Measurements from ENCODE around the gene TMEM30A.

Gene TMEM30A

DNA sequence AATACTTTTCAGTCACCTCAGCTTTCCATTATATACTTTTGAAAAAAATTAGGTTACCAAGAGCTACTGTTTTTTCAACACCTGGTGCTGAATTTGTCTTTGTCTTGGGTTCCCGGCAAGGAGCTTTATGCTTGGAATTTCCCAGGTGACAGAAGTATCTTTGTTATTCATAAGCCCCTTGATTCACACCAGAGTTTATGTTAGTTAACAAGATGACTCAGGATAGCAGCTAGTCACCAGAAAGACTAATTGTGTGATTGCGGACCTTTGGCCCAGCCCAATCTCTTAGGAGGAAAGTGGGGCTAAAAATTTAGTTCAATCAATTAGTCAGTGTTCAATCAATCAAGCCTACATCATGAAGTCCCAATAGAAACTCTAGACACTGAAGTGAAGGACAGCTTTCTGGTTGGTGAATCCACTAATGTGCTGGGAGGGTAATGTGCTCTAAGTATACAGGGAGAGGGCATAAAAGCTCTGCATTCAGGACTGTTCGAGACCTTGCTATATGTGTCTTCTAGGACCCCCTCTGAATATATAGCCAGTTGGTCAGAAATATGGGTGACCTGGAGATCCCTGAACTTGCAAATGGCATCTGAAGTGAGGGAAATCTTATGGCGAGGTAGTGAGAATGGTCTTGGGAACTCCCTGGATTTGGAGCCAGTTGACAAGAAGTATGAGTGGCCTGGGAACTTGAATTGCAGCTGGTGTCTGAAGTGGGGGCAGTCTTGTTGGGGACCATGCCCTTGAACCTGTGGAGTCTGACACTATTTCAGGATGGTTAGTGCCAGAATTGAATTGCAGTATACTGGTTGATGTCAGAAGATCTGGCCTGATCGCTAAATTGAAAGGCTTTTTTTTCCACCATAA, 16.2 kb downstream of the TMEM30A start:
- peak in 1 of 10 donors; percentile 35 for DNase-seq
- intact Hi-C loops (cut with DNase I): no loop called here

DNA sequence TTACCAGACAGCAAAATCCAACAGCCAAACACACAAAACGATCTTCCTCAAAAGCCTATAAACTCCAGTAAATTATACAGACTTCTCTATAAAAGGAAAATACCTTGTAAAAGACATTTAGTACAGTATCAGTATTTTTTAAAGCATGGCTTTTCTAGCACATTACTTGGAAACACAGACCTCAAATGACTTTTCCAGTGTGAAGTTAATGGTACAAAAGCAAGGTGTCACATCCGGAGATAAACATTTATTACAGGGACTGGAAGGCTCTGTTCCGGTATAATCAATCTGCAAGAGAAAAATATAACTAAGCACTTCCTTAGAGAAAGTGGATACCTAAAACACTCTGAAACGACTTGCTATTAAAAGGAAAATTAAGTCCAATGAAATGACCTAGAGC, 17.1 kb downstream of the TMEM30A start:
- DNase-seq: no peak
- intact Hi-C loops (cut with DNase I): no loop called here

DNA sequence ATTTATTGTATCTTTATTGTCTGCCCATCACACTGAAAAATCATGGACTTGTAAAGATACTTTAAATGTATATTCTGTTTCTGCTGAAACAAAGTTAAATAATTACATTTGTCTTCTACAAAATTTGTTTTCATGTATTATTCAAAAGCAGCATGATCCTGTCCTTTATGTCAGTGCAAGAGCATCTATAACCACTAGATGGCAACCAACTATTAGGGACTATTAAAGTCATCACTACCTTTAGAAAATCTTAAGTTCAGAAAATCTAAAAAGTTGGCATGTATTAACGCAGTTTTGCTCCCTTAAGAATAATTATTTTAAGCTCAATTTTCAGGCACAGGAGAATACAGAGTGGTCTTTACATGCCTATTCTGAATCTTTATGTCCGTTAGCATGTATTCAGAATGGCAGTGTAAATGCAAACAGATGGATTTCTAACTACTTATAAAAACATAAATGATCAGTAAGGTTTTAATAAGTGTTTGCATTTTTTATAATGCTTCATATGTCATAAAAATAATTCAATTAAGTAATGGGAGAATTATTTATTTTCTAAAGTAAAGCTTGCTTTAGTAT, 17.8 kb downstream of the TMEM30A start:
- intact Hi-C loops (cut with DNase I): loop anchor here (1.0 kb wide), 1 partner anchor 259 kb away; no protein-coding TSS in a partner anchor
- DNase-seq: no peak

DNA sequence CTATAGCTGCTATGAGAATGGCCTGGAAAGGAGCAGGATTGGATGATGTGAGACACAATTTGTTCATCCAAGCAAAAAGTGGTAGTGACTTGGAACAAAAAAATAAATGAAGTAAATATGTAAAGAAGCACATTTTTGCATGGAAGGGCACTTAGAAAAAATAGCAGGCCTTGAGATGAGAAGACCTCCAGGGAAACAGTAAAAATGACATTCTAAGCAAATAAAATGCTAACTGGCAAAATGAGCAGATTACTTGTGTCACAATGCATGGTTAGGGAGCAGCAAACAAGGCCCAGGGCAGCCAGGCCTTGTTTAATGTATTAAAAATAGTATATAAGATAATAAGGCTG, 21.2 kb downstream of the TMEM30A start:
- intact Hi-C loops (cut with DNase I): no loop called here
- DNase-seq: no peak

DNA sequence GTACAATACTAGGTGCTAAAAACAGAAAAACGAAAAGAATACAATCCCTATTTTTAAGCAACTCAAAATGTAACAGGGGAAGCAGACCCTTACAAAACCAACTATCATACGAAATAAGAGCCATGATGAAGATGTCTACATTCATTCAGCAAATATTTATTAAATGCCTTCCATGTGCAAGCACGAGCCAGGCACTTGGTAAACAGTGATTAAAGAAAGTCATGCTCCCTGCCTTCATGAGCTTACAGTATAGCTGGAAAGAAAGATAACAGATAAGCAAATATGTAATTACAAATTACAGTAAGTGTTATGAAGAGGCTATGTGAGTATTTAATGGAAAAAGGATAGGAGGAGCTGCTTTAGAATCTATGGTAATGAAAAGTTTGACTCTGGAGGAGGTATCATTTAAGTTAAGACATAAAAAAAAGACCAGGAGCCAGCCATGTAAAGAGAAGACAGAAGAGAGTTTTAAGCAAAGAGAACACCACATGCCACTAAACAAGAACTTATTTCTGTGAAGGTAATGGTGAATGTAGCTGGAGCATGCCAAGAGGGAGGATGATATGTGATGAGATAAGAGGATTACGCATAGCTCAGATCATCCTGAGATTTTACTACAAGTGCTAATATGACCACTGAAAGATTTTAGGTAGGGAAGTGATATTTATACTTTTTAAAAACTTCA, 21.7 kb downstream of the TMEM30A start:
- intact Hi-C loops (cut with DNase I): no loop called here

GRCh38 chr6:75261299-75261698, 23.3 kb downstream of the TMEM30A start:
- no peak for DNase-seq
- intact Hi-C loops (cut with DNase I): no loop called here

More for the DNA sequence above, 21.7 kb downstream of the TMEM30A start:
- DNase-seq: no peak

GRCh38 chr6:75257343-75258087, 27.1 kb downstream of the TMEM30A start:
- DNase-seq: no peak
- intact Hi-C loops (cut with DNase I): no loop called here

DNA sequence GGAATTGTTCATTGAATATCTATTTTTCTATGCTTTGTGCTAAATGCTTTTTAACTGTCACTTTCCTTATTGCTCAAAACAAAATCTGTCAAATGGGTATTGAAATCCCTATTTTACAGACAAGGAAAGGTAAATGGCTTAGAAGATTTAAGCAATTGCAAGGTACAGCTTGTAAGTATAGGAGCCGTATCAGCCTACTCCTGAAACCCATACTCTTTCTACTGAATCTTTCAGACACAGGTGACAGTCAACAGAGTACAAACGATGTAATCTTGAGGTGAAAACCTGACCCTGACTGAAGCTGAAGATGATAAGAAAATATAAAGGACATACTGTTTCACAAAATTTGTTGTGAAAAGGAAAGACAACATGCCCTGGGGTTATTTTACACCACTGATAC, 34.0 kb downstream of the TMEM30A start:
- intact Hi-C loops (cut with DNase I): no loop called here
- DNase-seq: no peak

- intact Hi-C loops (cut with DNase I): no loop called here
- no peak for DNase-seq
Measured at GRCh38 chr6:75249837-75250236, 34.8 kb downstream of the TMEM30A start.

DNA sequence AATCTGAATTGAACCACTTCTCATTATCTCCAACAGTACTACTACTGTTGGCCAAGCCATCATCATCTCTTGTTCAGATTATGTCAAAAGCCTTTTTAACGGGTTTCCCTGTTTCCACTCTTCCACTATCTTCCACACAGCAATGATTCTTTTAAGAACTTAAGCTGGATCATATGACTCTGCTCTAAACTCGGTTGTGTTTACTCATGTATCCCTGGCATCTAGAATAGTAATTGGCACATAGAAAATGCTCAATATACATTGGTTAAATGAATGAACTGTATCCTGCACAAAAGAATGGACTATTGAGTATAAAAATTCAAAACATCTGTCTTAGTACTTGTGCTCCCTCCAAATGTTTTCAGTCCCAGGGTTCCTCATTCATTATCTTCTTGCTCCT, 38.2 kb downstream of the TMEM30A start:
- DNase-seq: no peak
- intact Hi-C loops (cut with DNase I): no loop called here

GRCh38 chr6:75244063-75244584, 40.5 kb downstream of the TMEM30A start:
- intact Hi-C loops (cut with DNase I): no loop called here
- peak in 1 of 10 donors; percentile 10 for DNase-seq

GRCh38 chr6:75243333-75244062, 41.1 kb downstream of the TMEM30A start, which contains the start of gene COX7A2:
TSS of gene COX7A2 (minus strand) at chr6:75243801. CDS start at chr6:75243734, 67 bp downstream.
- intact Hi-C loops (cut with DNase I): loop anchor here (2.0 kb wide), 1 partner anchor 41 kb away; the partner anchor contains the start of gene TMEM30A
- DNase-seq: peak; percentile 86 to 99 (median 94)

DNA sequence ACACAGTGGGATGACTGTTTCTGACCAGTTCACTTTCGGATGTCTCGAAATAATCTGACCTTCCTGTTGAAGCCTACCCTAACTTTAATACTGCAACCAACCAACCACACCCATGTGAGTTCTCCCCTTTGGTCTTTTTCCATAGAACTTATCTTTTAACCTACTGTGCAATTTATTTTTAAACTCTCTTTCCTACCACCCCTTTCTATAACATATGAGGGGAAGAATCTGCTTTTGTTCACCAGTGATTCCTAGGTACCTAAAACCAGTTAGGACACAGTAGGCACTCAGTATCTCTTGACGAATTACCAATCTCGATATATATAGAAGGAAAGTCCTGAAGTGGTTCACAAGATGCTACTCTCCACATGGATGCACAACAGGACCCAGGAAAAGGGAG, 48.0 kb downstream of the TMEM30A start:
- intact Hi-C loops (cut with DNase I): no loop called here
- no peak for DNase-seq

DNA sequence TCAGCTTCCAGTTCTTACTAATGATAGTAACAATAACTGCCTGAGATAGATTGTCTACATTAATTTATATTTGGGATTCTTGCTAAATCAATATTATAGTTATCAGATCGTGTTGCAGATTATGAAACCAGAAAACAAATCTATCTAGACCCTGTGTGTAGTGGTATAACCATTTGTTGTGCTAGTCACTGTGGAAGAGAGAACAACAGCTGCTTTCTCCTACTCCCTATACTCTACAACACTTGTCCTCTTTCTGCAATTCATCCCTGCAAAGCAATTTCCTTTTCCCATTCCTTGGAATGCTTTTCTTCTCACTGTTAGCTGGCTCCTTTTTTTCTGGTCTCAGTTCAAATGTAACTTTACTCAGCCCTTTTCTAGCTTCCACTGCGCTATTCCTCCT, 49.3 kb downstream of the TMEM30A start:
- intact Hi-C loops (cut with DNase I): no loop called here
- no peak for DNase-seq

DNA sequence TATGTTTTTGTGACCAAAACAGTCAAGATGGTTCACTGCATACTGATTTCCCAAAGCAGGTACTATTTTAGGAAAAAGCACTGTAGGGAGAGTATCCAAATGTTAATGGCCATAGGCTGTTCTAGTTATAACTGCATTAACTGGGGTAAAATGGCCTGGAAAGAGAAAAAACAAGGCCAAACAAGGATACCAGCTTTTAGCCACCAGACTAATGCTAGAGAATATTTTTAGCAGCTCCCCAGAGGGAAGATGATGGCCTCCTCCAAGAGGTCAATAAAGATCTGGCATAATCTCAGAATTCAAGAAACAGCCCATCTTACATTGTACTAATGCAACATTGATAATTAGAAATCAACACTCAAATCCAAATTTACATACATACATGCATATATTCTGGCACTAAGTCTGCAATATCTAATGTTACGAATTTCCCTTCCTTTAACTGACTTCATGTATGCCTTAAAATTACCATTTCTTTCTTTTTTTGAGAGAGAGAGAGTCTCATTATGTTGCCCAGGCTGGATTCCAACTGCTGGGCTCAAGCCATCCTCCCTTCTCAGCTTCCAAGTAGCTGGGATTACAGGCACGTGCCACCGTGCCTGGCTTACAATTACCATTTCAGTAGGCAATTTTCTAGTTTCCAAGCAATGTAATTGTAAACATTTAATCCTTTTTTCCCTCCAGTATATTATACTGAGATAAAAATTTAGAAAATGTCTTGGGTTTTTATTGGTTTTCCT, 50.3 kb downstream of the TMEM30A start:
- peak in 7 of 10 donors; percentile 21 to 87 (median 31) for DNase-seq
- intact Hi-C loops (cut with DNase I): no loop called here

- intact Hi-C loops (cut with DNase I): no loop called here
- no peak for DNase-seq
Measured at GRCh38 chr6:75233092-75233615, 51.4 kb downstream of the TMEM30A start.

GRCh38 chr6:75230484-75231325, 53.9 kb downstream of the TMEM30A start:
- DNase-seq: no peak
- intact Hi-C loops (cut with DNase I): no loop called here

Data from posterior cingulate gyrus (tissue), 11 donors.